ENCODE measurements around the gene GPHB5.

Gene GPHB5

GRCh38 chr14:63299351-63300110 lies 19.2 kb downstream of the GPHB5 start:
- no peak overlapping the region for H3K4me3 ChIP-seq (ENCODE audit: low read depth, low read length)
- no peak for DNase-seq (ENCODE audit: low read depth)
- no peak for TF ChIP-seq CTCF (IDR thresholded peaks at IDR 0.05; ENCODE audit: low read depth, low read length)
- no peak for TF ChIP-seq MAX (IDR thresholded peaks at IDR 0.05; ENCODE audit: low read depth, low read length)
- no peak for TF ChIP-seq MYC (IDR thresholded peaks at IDR 0.05; ENCODE audit: low read depth, low read length)
- TF ChIP-seq POLR2A (IDR thresholded peaks at IDR 0.05; ENCODE audit: extremely low read depth, insufficient read length) = no peak

DNA sequence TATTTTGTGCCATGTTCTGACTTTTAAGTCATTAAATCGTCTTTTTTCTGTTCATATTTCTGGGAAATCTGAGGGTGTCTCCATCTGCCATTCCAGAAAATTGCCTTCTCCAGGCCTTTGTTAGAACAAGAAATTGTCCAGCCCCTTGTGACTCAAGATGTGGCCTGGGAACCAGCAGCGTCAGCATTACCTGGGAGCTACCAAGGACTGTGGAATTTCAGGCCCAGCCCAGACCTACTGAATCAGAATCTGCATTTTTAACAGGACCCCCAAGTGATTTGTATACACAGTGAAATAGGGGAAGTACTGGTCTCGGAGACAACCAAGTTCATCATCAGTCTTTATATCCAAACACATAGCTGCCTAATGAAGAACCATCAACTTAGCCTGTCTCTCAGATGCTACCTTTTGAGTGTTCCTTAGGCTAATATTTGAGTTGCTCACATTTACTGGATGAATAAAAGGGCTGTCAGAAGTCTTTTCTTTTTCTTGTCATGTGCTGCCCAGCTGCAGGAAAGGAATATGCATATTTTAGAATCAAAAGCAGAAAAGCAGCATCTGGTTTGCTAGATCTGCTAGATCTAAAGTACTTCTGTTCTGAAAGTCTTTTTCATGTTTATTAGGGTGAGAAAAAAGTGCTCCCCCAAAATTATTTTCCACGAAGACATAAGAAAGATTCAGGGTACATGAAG lies 21.2 kb downstream of the GPHB5 start:
- no peak overlapping the region for H3K4me3 ChIP-seq (ENCODE audit: low read depth, low read length)
- DNase-seq (ENCODE audit: low read depth) = no peak
- TF ChIP-seq POLR2A (IDR thresholded peaks at IDR 0.05; ENCODE audit: extremely low read depth, insufficient read length) (no peak), MAX (IDR thresholded peaks at IDR 0.05; ENCODE audit: low read depth, low read length) (no peak), MYC (IDR thresholded peaks at IDR 0.05; ENCODE audit: low read depth, low read length) (no peak), CTCF (IDR thresholded peaks at IDR 0.05; ENCODE audit: low read depth, low read length) (no peak)

GRCh38 chr14:63296060-63296563 lies 22.6 kb downstream of the GPHB5 start:
- TF ChIP-seq CTCF (IDR thresholded peaks at IDR 0.05; ENCODE audit: low read depth, low read length) (no peak), MYC (IDR thresholded peaks at IDR 0.05; ENCODE audit: low read depth, low read length) (no peak), MAX (IDR thresholded peaks at IDR 0.05; ENCODE audit: low read depth, low read length) (no peak), POLR2A (IDR thresholded peaks at IDR 0.05; ENCODE audit: extremely low read depth, insufficient read length) (no peak)
- DNase-seq (ENCODE audit: low read depth) = no peak
- H3K4me3 ChIP-seq (ENCODE audit: low read depth, low read length) = no peak overlapping the region

- no peak for TF ChIP-seq MAX (IDR thresholded peaks at IDR 0.05; ENCODE audit: low read depth, low read length)
- no peak overlapping the region for H3K4me3 ChIP-seq (ENCODE audit: low read depth, low read length)
- no peak for DNase-seq (ENCODE audit: low read depth)
These were observed 23.5 kb downstream of the GPHB5 start for GRCh38 chr14:63295231-63295685.

GRCh38 chr14:63292805-63293204 lies 25.9 kb downstream of the GPHB5 start:
- H3K4me3 ChIP-seq (ENCODE audit: low read depth, low read length) = no peak overlapping the region
- no peak for DNase-seq (ENCODE audit: low read depth)
- TF ChIP-seq CTCF (IDR thresholded peaks at IDR 0.05; ENCODE audit: low read depth, low read length) (no peak), MYC (IDR thresholded peaks at IDR 0.05; ENCODE audit: low read depth, low read length) (no peak), POLR2A (IDR thresholded peaks at IDR 0.05; ENCODE audit: extremely low read depth, insufficient read length) (no peak), MAX (IDR thresholded peaks at IDR 0.05; ENCODE audit: low read depth, low read length) (no peak)
